DND-41 (cell line): ENCODE results near the gene CTSF.

Experiments used
- EZH2 ChIP-seq: IDR thresholded peaks from 3 replicates; pipeline ENCODE4 v1.6.1; 2012; ENCODE audit warnings: borderline replicate concordance, low read depth, mild to moderate bottlenecking, moderate library complexity, low read length, inconsistent platforms; ENCODE audit not compliant: severe bottlenecking
- TF ChIP-seq, protein P1 (sequence below): IDR thresholded peaks from 2 replicates; pipeline ENCODE4 v1.5.1; 2012; ENCODE audit warnings: borderline replicate concordance, low read length, moderate library complexity, mild to moderate bottlenecking; ENCODE audit not compliant: poor library complexity, severe bottlenecking; ENCODE audit errors: extremely low read depth

DNA sequence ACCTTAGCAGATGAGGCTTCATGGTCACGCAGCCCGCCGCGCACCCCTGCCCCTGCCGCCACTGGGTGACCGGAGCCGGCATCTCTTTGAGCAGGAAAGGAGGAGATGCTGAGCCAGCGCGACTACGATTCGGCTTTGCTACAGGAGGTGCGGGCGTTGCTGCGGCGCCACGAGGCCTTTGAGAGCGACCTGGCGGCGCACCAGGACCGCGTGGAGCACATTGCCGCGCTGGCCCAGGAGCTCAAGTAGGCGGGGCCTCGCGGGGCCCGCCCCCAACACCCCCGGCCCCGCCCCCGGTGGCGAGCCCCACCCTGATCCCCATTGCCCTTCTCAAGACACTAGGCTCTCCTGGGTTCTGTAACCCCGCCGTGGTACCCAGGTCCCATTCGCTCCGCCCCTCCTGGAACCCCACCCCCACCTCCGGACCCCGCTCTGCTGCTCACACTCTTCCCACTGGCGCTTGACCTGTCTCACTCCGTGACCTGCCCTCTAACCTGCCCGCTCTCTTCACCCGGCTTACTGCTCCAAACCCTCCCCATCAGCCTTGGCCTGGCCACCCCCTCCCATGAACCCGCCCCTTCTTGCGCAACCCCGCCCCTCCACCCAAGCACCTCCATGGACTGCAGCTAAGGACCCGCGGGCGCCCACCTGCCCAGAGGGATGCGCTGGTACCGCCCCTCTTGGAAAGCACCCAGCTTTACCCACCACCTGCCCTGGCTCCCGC, 9.1 kb downstream of the CTSF start:
- TF ChIP-seq, protein P1, sequence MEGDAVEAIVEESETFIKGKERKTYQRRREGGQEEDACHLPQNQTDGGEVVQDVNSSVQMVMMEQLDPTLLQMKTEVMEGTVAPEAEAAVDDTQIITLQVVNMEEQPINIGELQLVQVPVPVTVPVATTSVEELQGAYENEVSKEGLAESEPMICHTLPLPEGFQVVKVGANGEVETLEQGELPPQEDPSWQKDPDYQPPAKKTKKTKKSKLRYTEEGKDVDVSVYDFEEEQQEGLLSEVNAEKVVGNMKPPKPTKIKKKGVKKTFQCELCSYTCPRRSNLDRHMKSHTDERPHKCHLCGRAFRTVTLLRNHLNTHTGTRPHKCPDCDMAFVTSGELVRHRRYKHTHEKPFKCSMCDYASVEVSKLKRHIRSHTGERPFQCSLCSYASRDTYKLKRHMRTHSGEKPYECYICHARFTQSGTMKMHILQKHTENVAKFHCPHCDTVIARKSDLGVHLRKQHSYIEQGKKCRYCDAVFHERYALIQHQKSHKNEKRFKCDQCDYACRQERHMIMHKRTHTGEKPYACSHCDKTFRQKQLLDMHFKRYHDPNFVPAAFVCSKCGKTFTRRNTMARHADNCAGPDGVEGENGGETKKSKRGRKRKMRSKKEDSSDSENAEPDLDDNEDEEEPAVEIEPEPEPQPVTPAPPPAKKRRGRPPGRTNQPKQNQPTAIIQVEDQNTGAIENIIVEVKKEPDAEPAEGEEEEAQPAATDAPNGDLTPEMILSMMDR: no peak
- no peak for TF ChIP-seq EZH2
